Pancreas (tissue), 10 donors: ENCODE data around the gene ZFR2. TPM values are rescaled to one million over a fixed set of nuclear protein-coding genes. Genes with fewer than 3 reads are reported as not detected.
A peak's percentile ranks its signal among the peaks of the same experiment; 100 is the strongest.

Experiments
- ATAC-seq, 4 donors: fragments of 200-7000 bp; cut with Tn5 transposase; one replicate each; pipeline versions ENCODE4 v1.8.0 to v1.9.1; 2020; ENCODE audit warnings: mild to moderate bottlenecking in 4 of 4, moderate library complexity in 4 of 4
- DNase-seq, 6 donors: peaks; one replicate each; pipeline ENCODE4 v3.0.0-alpha.2; 2020
- FAIRE-seq: peaks from 2 replicates; lab custom pipeline; 2012; peaks lifted over from hg19 to GRCh38; lab: Jason Lieb, UNC
- H3K27ac ChIP-seq, 4 donors: fragments of 200-600 bp; sonication (generic); 1 replicate in 3 of 4; 2 replicates in 1 of 4; pipeline versions ENCODE4 v1.5.0 to v1.8.0; 2020
- H3K27me3 ChIP-seq, 4 donors: fragments of 200-600 bp; one replicate each; pipeline ENCODE4 v1.8.0; 2021
- H3K36me3 ChIP-seq, 3 donors: fragments of 200-600 bp; sonication (generic) in 1 of 3; one replicate each; pipeline versions ENCODE4 v1.5.0 to v1.8.0; 2020 to 2021
- H3K4me1 ChIP-seq, 3 donors: fragments of 200-600 bp; one replicate each; pipeline ENCODE4 v1.8.0; 2021
- H3K4me3 ChIP-seq, 4 donors: fragments of 200-600 bp; sonication (generic) in 2 of 4; one replicate each; pipeline versions ENCODE4 v1.5.0 to v1.8.0; 2020 to 2021
- H3K9me3 ChIP-seq, 4 donors: fragments of 200-600 bp; one replicate each; pipeline ENCODE4 v1.8.0; 2021
- CTCF ChIP-seq, 4 donors: fragments of 200-600 bp; sonication (generic) in 3 of 4; IDR thresholded peaks; one replicate each; pipeline versions ENCODE4 v1.5.0 to v1.8.0; 2021; ENCODE audit warnings: antibody characterized with exemption in 4 of 4
- WGBS, 2 donors: extraction: QIAGEN DNeasy Blood & Tissue Kit; methylation state at CpG; one replicate each; pipeline ENCODE4 v1.1.7; 2013; 5-methylcytosine and 5-hydroxymethylcytosine counted together
- intact Hi-C, 3 donors: fragments of 100-400 bp; cut with DNase I; formaldehyde crosslinking; loops; one replicate each; pipeline versions ENCODE4 v1.11.1 to v1.14.2; 2022
- polyA plus RNA-seq, 2 donors: library from polyadenylated mRNA; stranded (reverse); fragments of 200-250 nt; gene quantifications; one replicate each; pipeline ENCODE4 v1.2.3, GENCODE V29; 2013
- total RNA-seq, 6 donors: library from RNA; stranded (reverse); fragmentation: NEBNext Ultra II Directional in 4 of 6; extraction: Animal tissue kit (Norgen Biotek cat#: 25700) in 4 of 6; gene quantifications; one replicate each; pipeline versions ENCODE4 v1.2.1 to v1.2.4, GENCODE V29; 2021 to 2023
- donor health status: healthy with polysubstance abuse.
- donor health status: DM: no; HTN: no; CAD: no; lungs with moderate emphysema.
- donor health status: DM: no; HTN: no; CAD: no.
- donor health status: control.
- donor health status: control.
- donor health status: Bipolar disorder and iron deficiency.
- donor health status: DM: yes; HTN: yes; CAD: no.
- donor health status: DM: no; HTN: no; CAD: no.
- donor health status: DM: no; HTN: no; CAD: no.
- donor health status: DM: yes; HTN: yes; CAD: no.

The ZFR2 gene
- total and polyA plus RNA-seq, 8 donors = 0.06 to 3.1 (median 0.34) TPM; not detected in 2

- no peaks in the 10 kb centered on the region for H3K27me3 ChIP-seq
- peak within 1 kb of the TSS in 2 of 4 donors; percentile 5 to 38 for H3K4me3 ChIP-seq
- intact Hi-C loops = no loop called here
- H3K9me3 ChIP-seq = peaks cover 0 to 4% (median 0%) of the 10 kb centered on the region in 4 donors
- H3K27ac ChIP-seq = no peak within 1 kb of the TSS
- ATAC-seq (peak in 2 of 4 donors; percentile 19 to 25), FAIRE-seq (no peak), DNase-seq (peak in 1 of 6 donors; percentile 50)
- no peaks in the 10 kb centered on the region for H3K36me3 ChIP-seq
- WGBS, 2 donors = 5 to 6% methylated on average over 26 to 100 of the region's 101 CpGs
- no peaks in the 10 kb centered on the region for H3K4me1 ChIP-seq
- TF ChIP-seq CTCF (IDR thresholded peaks at IDR 0.05) = no peak
These were observed 82.7 kb downstream of the ZFR2 start, which contains the start of gene MATK for GRCh38 chr19:3785938-3786824. MATK (minus strand) TSS chr19:3786381; CDS start chr19:3785135, 1,246 bp downstream.

- TF ChIP-seq CTCF (IDR thresholded peaks at IDR 0.05) = no peak
- Histone ChIP-seq H3K9me3 (peaks cover 0 to 4% (median 0%) of the 10 kb centered on the region in 4 donors), H3K36me3 (no peaks in the 10 kb centered on the region), H3K4me3 (peak overlapping the region in 2 of 4 donors; percentile 5 to 38), H3K27me3 (no peaks in the 10 kb centered on the region), H3K4me1 (no peaks in the 10 kb centered on the region), H3K27ac (no peak overlapping the region)
- FAIRE-seq = no peak
- intact Hi-C loops = no loop called here
- 0 to 1% methylated on average over 43 to 47 of the region's 47 CpGs for WGBS, 2 donors
- peak in 3 of 4 donors; percentile 17 to 52 (median 25) for ATAC-seq
- no peak for DNase-seq
These were observed 83.3 kb downstream of the ZFR2 start for GRCh38 chr19:3785451-3785937.

GRCh38 chr19:3784607-3785450 lies 84.0 kb downstream of the ZFR2 start:
- intact Hi-C loops = no loop called here
- no peak for DNase-seq
- TF ChIP-seq CTCF (IDR thresholded peaks at IDR 0.05) = no peak
- no peaks in the 10 kb centered on the region for H3K4me1 ChIP-seq
- H3K27me3 ChIP-seq = no peaks in the 10 kb centered on the region
- no peaks in the 10 kb centered on the region for H3K36me3 ChIP-seq
- peak overlapping the region in 1 of 4 donors; percentile 38 for H3K4me3 ChIP-seq
- no peak for FAIRE-seq
- peak in 2 of 4 donors; percentile 15 to 33 for ATAC-seq
- no peak overlapping the region for H3K27ac ChIP-seq
- WGBS, 2 donors = 26 to 33% methylated on average over 22 to 25 of the region's 25 CpGs
- H3K9me3 ChIP-seq = peaks cover 0 to 4% (median 0%) of the 10 kb centered on the region in 4 donors

- no peaks in the 10 kb centered on the region for H3K27me3 ChIP-seq
- no peak for DNase-seq
- no peak for FAIRE-seq
- H3K36me3 ChIP-seq = no peaks in the 10 kb centered on the region
- H3K9me3 ChIP-seq = peaks cover 0 to 4% (median 0%) of the 10 kb centered on the region in 4 donors
- ATAC-seq = peak in 1 of 4 donors; percentile 14
- 75 to 79% methylated on average over 48 to 49 of the region's 49 CpGs for WGBS, 2 donors
- no peaks in the 10 kb centered on the region for H3K4me1 ChIP-seq
- intact Hi-C loops = no loop called here
- no peak for TF ChIP-seq CTCF (IDR thresholded peaks at IDR 0.05)
- no peak overlapping the region for H3K4me3 ChIP-seq
- no peak overlapping the region for H3K27ac ChIP-seq
These were observed 84.9 kb downstream of the ZFR2 start for GRCh38 chr19:3783660-3784584.
